ENCODE results near the gene KCNS3.

The KCNS3 gene

GRCh38 chr2:17916584-17916983, 38.1 kb downstream of the KCNS3 start:
- H3K27ac ChIP-seq (ENCODE audit: low read depth, low read length) = no peak overlapping the region
- no peaks in the 10 kb centered on the region for H3K79me2 ChIP-seq (ENCODE audit: insufficient read depth, low read length)

DNA sequence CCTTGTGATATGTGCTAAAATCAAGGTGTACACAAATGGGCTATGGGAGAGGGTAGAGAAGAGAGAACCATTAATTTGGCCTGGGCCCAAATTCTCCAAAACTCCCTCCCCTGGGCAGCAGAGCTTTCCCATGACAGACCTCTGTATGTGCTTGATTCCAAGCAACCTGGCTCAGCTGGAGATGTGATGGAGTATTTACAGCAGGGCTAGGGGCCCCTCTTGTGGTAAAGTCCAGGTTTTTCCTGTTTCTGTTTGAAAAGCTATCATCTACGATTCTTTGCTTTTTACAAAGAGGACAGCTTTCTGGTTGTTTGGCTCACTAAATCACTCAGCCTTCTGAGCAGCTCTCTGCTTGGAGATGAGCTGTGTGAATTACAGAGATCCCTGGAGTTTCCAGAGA, 40.3 kb downstream of the KCNS3 start:
- H3K9ac ChIP-seq (ENCODE audit: low read length) = no peak overlapping the region
- H3K27ac ChIP-seq (ENCODE audit: low read depth, low read length) = no peak overlapping the region
- TF ChIP-seq EZH2phosphoT487 (conservative IDR thresholded peaks at IDR 0.05; ENCODE audit: low read length) = no peak
- TF ChIP-seq, protein P1, sequence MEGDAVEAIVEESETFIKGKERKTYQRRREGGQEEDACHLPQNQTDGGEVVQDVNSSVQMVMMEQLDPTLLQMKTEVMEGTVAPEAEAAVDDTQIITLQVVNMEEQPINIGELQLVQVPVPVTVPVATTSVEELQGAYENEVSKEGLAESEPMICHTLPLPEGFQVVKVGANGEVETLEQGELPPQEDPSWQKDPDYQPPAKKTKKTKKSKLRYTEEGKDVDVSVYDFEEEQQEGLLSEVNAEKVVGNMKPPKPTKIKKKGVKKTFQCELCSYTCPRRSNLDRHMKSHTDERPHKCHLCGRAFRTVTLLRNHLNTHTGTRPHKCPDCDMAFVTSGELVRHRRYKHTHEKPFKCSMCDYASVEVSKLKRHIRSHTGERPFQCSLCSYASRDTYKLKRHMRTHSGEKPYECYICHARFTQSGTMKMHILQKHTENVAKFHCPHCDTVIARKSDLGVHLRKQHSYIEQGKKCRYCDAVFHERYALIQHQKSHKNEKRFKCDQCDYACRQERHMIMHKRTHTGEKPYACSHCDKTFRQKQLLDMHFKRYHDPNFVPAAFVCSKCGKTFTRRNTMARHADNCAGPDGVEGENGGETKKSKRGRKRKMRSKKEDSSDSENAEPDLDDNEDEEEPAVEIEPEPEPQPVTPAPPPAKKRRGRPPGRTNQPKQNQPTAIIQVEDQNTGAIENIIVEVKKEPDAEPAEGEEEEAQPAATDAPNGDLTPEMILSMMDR (IDR thresholded peaks at IDR 0.05; ENCODE audit: insufficient read depth, low read length, poor library complexity, severe bottlenecking) = no peak
- H3K9me3 ChIP-seq (ENCODE audit: insufficient read depth, low read length) = no peaks in the 10 kb centered on the region
- no peaks in the 10 kb centered on the region for H3K27me3 ChIP-seq (ENCODE audit: low read length)
- H2AFZ ChIP-seq (ENCODE audit: low read depth, low read length, severe bottlenecking) = no peak overlapping the region
- no peaks in the 10 kb centered on the region for H3K9me2 ChIP-seq (replicated peaks; ENCODE audit: insufficient read depth, low read length)
- no peak overlapping the region for H3K4me2 ChIP-seq (ENCODE audit: low read depth, low read length, poor library complexity, severe bottlenecking)
- no peaks in the 10 kb centered on the region for H3F3A ChIP-seq (ENCODE audit: insufficient read depth)
- H3K79me2 ChIP-seq (ENCODE audit: insufficient read depth, low read length) = no peaks in the 10 kb centered on the region
- H3K36me3 ChIP-seq (ENCODE audit: low read length) = no peaks in the 10 kb centered on the region
- no peaks in the 10 kb centered on the region for H4K20me1 ChIP-seq (ENCODE audit: low read depth, low read length)
- no peak overlapping the region for H3K4me3 ChIP-seq (ENCODE audit: insufficient read depth, low read length, poor library complexity, severe bottlenecking)

More at GRCh38 chr2:17916584-17916983, 38.1 kb downstream of the KCNS3 start:
- Histone ChIP-seq H3F3A (ENCODE audit: insufficient read depth) (no peaks in the 10 kb centered on the region), H2AFZ (ENCODE audit: low read depth, low read length, severe bottlenecking) (no peak overlapping the region), H3K27me3 (ENCODE audit: low read length) (no peaks in the 10 kb centered on the region), H3K9me2 (replicated peaks; ENCODE audit: insufficient read depth, low read length) (no peaks in the 10 kb centered on the region), H3K4me2 (ENCODE audit: low read depth, low read length, poor library complexity, severe bottlenecking) (no peak overlapping the region), H3K9me3 (ENCODE audit: insufficient read depth, low read length) (no peaks in the 10 kb centered on the region), H4K20me1 (ENCODE audit: low read depth, low read length) (no peaks in the 10 kb centered on the region), H3K9ac (ENCODE audit: low read length) (no peak overlapping the region), H3K4me3 (ENCODE audit: insufficient read depth, low read length, poor library complexity, severe bottlenecking) (no peak overlapping the region), H3K36me3 (ENCODE audit: low read length) (no peaks in the 10 kb centered on the region)
- TF ChIP-seq, protein P1 (IDR thresholded peaks at IDR 0.05; ENCODE audit: insufficient read depth, low read length, poor library complexity, severe bottlenecking) = no peak
- no peak for TF ChIP-seq EZH2phosphoT487 (conservative IDR thresholded peaks at IDR 0.05; ENCODE audit: low read length)

- no peak overlapping the region for H3K4me3 ChIP-seq (ENCODE audit: insufficient read depth, low read length, poor library complexity, severe bottlenecking)
- H3K79me2 ChIP-seq (ENCODE audit: insufficient read depth, low read length) = no peaks in the 10 kb centered on the region
- H3F3A ChIP-seq (ENCODE audit: insufficient read depth) = no peaks in the 10 kb centered on the region
Measured at GRCh38 chr2:17930773-17931172, 52.3 kb downstream of the KCNS3 start.

More at GRCh38 chr2:17930773-17931172, 52.3 kb downstream of the KCNS3 start:
- Histone ChIP-seq H3K27ac (ENCODE audit: low read depth, low read length) (no peak overlapping the region), H3K9ac (ENCODE audit: low read length) (no peak overlapping the region), H3K4me2 (ENCODE audit: low read depth, low read length, poor library complexity, severe bottlenecking) (no peak overlapping the region), H3K9me3 (ENCODE audit: insufficient read depth, low read length) (no peaks in the 10 kb centered on the region), H3K27me3 (ENCODE audit: low read length) (no peaks in the 10 kb centered on the region), H3K36me3 (ENCODE audit: low read length) (no peaks in the 10 kb centered on the region), H2AFZ (ENCODE audit: low read depth, low read length, severe bottlenecking) (no peak overlapping the region), H3K9me2 (replicated peaks; ENCODE audit: insufficient read depth, low read length) (no peaks in the 10 kb centered on the region), H4K20me1 (ENCODE audit: low read depth, low read length) (no peaks in the 10 kb centered on the region)
- no peak for TF ChIP-seq EZH2phosphoT487 (conservative IDR thresholded peaks at IDR 0.05; ENCODE audit: low read length)
- TF ChIP-seq, protein P1 (IDR thresholded peaks at IDR 0.05; ENCODE audit: insufficient read depth, low read length, poor library complexity, severe bottlenecking) = no peak

All from SU-DHL-6 (cell line).